Measurements from ENCODE around the gene MRPL1.

MRPL1 gene

GRCh38 chr4:77893451-77893850, 30.8 kb downstream of the MRPL1 start:
- TF ChIP-seq, protein P1, sequence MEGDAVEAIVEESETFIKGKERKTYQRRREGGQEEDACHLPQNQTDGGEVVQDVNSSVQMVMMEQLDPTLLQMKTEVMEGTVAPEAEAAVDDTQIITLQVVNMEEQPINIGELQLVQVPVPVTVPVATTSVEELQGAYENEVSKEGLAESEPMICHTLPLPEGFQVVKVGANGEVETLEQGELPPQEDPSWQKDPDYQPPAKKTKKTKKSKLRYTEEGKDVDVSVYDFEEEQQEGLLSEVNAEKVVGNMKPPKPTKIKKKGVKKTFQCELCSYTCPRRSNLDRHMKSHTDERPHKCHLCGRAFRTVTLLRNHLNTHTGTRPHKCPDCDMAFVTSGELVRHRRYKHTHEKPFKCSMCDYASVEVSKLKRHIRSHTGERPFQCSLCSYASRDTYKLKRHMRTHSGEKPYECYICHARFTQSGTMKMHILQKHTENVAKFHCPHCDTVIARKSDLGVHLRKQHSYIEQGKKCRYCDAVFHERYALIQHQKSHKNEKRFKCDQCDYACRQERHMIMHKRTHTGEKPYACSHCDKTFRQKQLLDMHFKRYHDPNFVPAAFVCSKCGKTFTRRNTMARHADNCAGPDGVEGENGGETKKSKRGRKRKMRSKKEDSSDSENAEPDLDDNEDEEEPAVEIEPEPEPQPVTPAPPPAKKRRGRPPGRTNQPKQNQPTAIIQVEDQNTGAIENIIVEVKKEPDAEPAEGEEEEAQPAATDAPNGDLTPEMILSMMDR (conservative IDR thresholded peaks at IDR 0.05; ENCODE audit: low read depth, low read length): no peak
- no peak for DNase-seq (ENCODE audit: low read depth)
- no peak overlapping the region for H3K4me3 ChIP-seq (ENCODE audit: low read depth, low read length)

DNA sequence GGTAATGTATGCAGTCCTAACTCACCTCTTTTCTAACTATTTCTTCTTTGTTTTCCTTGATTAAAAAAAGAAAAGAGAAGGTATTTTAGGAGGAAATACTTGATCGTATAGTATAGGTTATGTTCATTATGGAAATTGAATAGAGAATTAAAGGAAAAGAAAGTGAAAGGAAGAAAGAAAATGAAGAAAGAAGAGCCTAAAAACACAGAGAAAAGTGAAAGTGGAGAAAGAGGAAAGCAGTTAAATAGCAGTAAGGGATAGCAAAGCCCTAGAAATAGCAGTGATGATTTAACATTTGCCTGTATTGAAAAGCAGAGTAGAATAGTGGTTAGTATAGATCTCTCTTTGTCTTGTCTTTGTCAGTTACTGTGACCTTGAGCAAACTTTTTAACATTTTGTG, 37.0 kb downstream of the MRPL1 start:
- DNase-seq (ENCODE audit: low read depth): no peak
- TF ChIP-seq, protein P1 (conservative IDR thresholded peaks at IDR 0.05; ENCODE audit: low read depth, low read length): no peak
- no peak overlapping the region for H3K4me3 ChIP-seq (ENCODE audit: low read depth, low read length)

DNA sequence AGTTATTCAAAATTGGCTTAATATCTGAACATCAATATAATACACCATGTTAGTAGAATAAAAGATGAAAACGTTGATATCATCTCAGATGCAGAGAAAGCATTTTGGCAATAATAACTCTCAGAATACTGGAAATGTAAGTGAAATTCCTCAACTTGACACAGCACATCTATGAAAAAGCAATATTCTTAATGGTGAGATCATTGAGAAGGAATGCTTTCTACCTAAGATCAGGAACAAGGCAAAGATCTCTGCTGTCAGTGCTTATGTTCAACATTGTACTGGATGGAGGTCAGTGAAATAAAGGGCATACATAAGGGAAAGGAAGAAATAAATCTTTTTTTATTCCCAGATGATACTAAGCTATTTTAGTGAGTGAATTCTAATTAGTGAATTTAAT, 40.6 kb downstream of the MRPL1 start:
- TF ChIP-seq, protein P1 (conservative IDR thresholded peaks at IDR 0.05; ENCODE audit: low read depth, low read length): no peak
- no peak overlapping the region for H3K4me3 ChIP-seq (ENCODE audit: low read depth, low read length)

GRCh38 chr4:77905651-77906263, 43.1 kb downstream of the MRPL1 start:
- DNase-seq (ENCODE audit: low read depth): no peak
- TF ChIP-seq, protein P1 (conservative IDR thresholded peaks at IDR 0.05; ENCODE audit: low read depth, low read length): no peak
- no peak overlapping the region for H3K4me3 ChIP-seq (ENCODE audit: low read depth, low read length)

More for the DNA sequence above, 40.6 kb downstream of the MRPL1 start:
- peak; percentile 44 for DNase-seq (ENCODE audit: low read depth)

DNA sequence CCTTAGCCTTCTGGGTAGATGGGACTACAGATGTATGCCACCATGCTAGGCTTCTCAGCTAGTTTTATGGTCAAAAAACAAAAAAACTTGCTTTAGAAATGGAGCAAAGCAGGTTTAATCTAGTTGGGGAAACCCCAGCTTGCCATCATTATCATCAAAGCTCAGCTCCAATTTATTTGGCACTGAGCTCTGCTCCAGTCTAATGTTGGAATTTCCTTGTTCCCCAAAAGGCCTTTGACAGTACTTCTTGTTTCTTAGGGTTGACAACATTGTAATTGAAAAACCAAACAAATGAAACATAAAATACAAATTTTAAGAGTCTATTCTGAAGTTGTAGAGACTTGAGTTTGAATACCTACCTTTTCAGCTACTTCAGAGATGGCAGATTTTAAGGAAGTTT, 48.0 kb downstream of the MRPL1 start:
- TF ChIP-seq, protein P1 (conservative IDR thresholded peaks at IDR 0.05; ENCODE audit: low read depth, low read length): no peak
- no peak for DNase-seq (ENCODE audit: low read depth)
- no peak overlapping the region for H3K4me3 ChIP-seq (ENCODE audit: low read depth, low read length)

DNA sequence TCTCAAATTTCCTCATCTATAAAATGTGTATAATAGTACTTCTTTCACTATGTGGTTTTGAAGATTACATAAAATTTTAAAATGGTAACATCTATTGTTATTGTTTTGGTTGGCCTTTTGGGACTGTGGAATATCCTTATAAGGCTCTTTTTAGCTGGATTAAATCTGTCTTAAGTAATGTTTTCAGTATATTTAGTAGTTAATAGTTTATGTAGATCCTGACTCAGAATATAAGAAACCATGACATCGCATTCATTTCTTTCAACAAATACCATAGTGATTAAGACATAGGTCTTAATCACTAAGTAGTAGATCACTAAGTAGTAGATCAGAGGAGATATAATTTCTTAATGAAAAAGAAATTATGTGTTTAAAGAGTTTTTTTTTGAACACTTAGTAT, 48.5 kb downstream of the MRPL1 start:
- no peak overlapping the region for H3K4me3 ChIP-seq (ENCODE audit: low read depth, low read length)
- DNase-seq (ENCODE audit: low read depth): no peak
- TF ChIP-seq, protein P1 (conservative IDR thresholded peaks at IDR 0.05; ENCODE audit: low read depth, low read length): no peak

DNA sequence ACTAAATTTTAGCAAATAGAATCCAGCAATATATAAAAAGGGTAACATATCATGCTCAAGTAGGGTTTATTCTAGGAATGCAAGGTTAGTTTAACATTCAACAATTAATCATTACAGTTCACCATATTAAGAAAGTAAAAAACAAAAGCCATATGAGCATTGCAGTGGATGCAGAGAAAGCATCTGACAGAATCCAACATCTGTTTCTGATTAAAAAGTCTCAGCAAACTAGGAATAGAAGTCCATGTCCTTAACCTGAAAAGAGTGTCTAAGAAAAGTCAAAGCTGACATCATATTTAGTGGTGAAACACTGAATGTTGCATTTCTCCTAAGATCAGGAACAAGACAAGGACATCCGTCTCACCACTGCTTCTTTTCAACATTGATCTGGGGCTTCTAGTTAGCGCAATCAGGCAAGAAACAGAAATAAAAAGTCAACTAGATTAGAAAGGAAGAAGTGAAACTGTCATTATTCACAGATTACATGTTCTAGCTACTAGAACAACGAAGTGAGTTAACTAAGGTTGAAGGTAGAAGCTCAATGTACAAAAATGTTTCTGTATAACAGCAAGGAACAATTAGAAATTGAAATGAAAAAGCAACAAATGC, 49.3 kb downstream of the MRPL1 start:
- no peak for DNase-seq (ENCODE audit: low read depth)
- TF ChIP-seq, protein P1 (conservative IDR thresholded peaks at IDR 0.05; ENCODE audit: low read depth, low read length): no peak
- no peak overlapping the region for H3K4me3 ChIP-seq (ENCODE audit: low read depth, low read length)

Measured in choroid plexus epithelial cell (primary cell).